HG02798 (cell line): Measurements from ENCODE around the gene CILP2.

Experiments used
- ATAC-seq: cut with Tn5 transposase; IDR thresholded peaks from one replicate; pipeline ENCODE4 v1.9.1; 2021; ENCODE audit warnings: mild to moderate bottlenecking; ENCODE audit not compliant: unreplicated experiment, poor library complexity

The CILP2 gene

GRCh38 chr19:19527674-19528625 is 10.1 kb upstream of the CILP2 start:
- no peak for ATAC-seq

- ATAC-seq, result no peak
Measured at GRCh38 chr19:19528721-19529490, 9.2 kb upstream of the CILP2 start, which contains the start of gene YJEFN3. Gene YJEFN3 (plus strand): TSS chr19:19528911. CDS start chr19:19528933, 22 bp downstream.

GRCh38 chr19:19529783-19530422 is 8.2 kb upstream of the CILP2 start:
- ATAC-seq, result no peak

DNA sequence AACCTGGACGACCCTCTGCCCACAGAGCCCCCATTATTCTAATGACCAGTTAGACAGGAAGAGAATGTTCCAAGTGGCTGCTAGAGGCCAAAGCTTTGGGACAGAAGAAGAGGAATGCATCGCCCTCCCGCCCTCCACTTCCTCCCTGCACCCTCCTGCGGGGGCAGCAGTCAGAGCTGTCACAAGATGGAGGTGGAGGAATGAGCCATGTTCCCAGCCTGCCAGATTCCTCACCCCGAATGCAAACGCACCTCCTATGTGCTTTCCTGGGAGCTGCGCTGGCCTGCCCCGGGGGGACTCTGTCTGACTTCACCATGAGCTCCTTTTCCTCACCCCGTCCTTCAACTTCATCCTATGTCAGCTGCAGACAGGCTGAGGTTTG is 7.7 kb upstream of the CILP2 start:
- ATAC-seq, result no peak

- ATAC-seq, result no peak
Measured at GRCh38 chr19:19530889-19531288, 7.2 kb upstream of the CILP2 start.

GRCh38 chr19:19531951-19532805 is 5.9 kb upstream of the CILP2 start:
- peak; percentile 63 for ATAC-seq

GRCh38 chr19:19532806-19533701 is 5.0 kb upstream of the CILP2 start:
- no peak for ATAC-seq

GRCh38 chr19:19533841-19534240 is 4.2 kb upstream of the CILP2 start:
- no peak for ATAC-seq

- ATAC-seq, result no peak
Measured at GRCh38 chr19:19534556-19535265, 3.4 kb upstream of the CILP2 start.

- ATAC-seq, result no peak
Measured at GRCh38 chr19:19535311-19536191, 2.5 kb upstream of the CILP2 start.

DNA sequence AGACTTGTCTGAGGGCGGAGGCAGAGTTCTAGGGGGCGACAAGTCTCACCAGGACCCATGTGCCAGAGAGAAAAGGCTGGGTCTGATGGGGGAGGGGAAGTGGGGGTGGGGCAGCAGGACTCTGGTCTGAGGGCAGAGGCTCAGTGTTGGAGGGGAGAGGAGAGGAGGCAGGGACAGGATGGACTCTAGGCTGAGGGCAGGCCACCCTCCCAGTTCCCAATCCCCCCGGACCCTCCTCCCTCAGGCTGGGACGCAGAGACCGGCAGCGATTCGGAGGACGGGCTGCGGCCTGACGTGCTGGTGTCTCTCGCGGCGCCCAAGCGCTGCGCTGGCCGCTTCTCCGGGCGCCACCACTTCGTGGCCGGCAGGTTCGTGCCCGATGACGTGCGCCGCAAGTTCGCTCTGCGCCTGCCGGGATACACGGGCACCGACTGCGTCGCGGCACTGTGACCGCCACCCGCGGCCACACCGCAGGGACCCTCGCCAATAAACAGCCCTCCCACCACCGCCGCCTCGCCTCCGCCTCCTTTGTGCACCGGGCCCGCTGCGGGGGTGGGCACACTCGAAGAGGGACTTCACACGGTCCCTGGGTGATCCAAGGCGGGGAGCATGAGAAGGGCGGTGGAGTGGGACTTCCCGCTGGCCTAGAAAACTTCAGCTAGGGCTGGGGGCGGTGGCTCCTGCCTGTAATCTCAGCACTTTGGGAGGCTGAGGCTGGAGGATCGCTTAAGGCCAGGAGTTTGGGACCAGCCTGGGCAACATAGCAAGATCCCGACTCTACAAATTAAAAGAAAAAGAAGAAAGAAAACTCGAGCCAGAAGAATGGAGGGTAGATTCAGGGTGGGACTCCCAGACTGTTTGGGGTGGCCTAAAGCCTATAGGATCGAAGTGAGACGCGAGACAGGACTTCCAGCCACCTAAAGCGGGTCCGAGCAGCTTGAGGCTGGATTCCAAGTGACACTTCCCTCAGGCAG is 703 bp upstream of the CILP2 start:
- no peak for ATAC-seq

DNA sequence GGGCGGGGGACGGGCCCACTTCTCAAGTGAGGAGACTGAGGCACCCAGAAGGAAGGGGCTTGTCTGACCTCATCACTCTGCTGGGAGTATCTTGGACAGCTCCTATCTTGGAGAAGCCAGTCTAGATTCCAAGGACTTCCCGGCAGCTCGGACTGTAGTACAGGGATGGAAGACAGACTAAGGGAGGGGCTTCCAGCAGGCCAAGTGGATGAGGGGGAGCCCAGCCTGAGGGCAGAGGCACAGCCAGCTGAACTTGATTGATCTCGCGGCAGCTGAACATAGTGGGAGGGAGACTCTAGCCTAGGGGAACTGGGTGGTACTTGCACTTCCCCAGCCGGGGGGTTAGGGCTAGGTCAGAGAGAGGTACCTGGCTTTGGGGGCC is 711 bp downstream of the CILP2 start:
- no peak for ATAC-seq

DNA sequence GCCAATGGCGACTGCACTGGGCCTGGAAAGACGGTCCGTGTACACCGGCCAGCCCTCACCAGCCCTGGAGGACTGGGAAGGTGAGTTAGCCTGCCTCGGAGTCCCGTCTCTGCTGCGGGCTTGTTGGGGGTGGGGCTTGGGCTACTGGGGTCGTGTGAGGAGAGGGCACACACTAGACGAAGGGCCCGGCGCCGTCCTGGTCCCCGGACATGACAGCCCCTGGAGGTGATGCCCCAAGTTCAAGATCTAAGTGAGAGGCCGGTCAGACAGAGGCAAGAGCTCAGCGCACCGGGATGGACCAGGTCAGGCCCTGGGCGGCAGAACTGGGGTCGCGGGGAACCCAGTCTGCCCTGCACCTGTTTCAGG is 1.6 kb downstream of the CILP2 start:
- no peak for ATAC-seq

DNA sequence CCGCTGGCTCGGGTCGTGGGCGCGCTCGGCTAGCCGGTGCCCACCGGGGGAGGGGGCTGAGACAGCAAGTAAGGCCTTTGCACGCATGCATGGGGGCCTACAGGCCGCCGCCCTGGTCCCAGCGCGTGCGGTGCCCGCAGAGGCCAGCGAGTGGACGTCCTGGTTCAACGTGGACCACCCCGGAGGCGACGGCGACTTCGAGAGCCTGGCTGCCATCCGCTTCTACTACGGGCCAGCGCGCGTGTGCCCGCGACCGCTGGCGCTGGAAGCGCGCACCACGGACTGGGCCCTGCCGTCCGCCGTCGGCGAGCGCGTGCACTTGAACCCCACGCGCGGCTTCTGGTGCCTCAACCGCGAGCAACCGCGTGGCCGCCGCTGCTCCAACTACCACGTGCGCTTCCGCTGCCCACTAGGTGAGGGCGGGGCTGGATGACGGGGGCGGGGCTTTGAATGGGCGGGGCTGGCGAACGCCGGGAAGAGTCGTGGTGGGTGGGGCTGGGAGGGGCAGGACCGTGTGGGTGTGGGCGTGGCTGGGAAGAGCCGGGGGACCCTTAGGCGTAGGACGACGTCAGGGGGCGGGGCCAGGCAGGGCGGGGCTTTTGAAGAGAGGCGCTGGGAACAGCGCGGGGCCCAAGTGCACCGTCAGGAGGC is 2.1 kb downstream of the CILP2 start:
- no peak for ATAC-seq

- no peak for ATAC-seq
Measured at GRCh38 chr19:19540715-19541515, 2.9 kb downstream of the CILP2 start.
